HG02588 (cell line): ENCODE results near the gene SREBF2.

Source experiments
- ATAC-seq: cut with Tn5 transposase; IDR thresholded peaks from one replicate; pipeline ENCODE4 v1.9.1; 2021; ENCODE audit warnings: mild to moderate bottlenecking, moderate library complexity; ENCODE audit not compliant: unreplicated experiment

The SREBF2 gene

DNA sequence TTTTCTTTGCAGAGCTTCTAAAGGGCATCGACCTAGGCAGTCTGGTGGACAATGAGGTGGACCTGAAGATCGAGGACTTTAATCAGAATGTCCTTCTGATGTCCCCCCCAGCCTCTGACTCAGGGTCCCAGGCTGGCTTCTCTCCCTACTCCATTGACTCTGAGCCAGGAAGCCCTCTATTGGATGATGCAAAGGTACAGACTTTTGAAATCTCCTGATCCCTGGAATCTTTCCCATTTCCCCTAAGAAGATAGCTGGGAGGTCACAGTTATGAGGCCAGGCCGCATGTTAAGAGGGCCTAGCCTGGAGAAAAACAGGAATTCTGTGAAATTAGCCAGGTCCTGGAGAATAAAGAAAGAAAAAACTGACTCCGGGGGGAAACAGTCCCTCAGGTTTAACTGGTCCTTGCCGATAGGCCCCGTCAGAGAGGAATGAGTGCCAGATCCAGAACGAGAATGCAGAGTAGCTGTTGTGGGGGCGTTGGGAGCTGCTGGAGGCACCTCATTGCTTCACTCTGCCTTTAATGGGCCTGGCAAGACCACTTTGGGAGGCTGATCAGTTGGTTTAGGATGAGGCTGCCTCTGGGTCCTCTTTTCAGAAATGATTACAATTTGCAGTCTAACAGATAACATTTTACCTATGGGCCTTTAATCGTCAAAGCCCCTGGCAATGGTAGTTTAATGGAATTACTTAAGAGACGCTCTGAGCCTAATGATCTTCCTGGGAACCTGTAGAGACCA, 42.8 kb downstream of the SREBF2 start:
- ATAC-seq, result no peak

GRCh38 chr22:41876275-41876674, 43.4 kb downstream of the SREBF2 start:
- ATAC-seq, result no peak

DNA sequence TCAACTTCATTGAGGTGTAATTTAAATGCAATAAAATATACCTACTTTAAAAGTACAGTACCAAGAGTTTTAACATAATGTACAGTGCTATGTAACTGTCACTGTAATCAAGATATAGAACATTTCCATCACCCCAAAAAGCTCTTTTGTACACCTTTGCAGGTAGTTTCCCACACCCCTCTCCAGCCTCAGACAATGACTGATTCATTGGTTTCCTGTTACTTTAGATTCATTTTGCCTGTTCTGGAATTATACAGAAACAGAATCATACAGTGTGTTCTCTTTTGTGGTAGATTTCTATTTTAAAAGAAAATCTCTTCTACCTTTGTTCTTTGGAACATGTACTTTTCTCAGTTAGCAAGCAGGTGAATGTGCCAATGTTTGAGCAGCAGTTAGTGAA, 43.8 kb downstream of the SREBF2 start:
- no peak for ATAC-seq

DNA sequence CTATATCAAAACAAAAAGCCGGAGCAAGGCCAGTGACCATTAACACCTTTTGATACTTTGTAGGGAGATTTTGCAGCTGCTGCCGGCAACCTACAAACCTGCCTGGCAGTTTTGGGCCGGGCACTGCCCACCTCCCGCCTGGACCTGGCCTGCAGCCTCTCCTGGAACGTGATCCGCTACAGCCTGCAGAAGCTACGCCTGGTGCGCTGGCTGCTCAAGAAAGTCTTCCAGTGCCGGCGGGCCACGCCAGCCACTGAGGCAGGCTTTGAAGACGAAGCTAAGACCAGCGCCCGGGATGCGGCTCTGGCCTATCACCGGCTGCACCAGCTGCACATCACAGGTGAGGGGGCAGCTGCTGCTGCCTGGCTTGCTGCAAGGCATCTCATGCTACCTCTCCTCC, 47.7 kb downstream of the SREBF2 start:
- no peak for ATAC-seq

DNA sequence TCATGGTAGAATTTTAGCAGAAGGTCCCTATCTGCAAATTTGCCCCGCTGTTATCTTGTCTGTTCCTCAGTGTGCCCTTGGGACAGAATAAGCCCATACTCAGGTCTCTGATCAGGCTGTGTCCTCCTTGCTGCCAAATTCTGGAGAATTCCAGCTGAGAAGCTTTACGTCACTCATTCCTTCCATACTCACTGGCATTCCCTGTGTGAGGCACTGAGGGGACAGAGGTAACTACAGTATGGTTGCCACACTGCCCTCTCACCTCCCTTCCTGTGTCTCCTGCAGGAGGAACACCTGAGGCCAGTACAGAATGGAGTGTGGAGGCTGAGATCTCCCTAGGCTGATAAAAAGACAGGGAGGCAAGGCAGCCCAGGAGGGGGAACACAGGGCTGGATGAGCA, 50.5 kb downstream of the SREBF2 start:
- no peak for ATAC-seq

DNA sequence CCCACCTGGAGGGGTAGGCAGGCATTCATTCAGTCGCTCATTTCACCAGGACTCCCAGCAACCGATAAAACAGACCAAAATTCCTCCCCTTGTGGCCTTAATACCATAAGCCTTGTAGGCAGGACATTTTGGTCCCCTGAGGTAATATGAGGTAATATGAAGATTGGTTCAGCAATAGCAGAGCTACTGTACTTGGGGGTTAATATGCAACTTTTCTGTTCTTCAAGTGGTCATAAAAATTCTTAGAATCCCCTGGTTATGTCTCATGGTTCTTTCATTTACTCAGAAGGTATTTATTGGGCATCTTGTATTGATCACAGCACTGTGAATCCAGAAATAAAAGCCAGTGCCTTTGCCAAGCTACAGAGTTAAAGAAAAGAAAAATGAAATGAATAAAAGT, 52.2 kb downstream of the SREBF2 start:
- ATAC-seq, result no peak

- ATAC-seq, result no peak
These were observed 52.6 kb downstream of the SREBF2 start for GRCh38 chr22:41885516-41885915.

GRCh38 chr22:41888627-41889200, 55.8 kb downstream of the SREBF2 start:
- no peak for ATAC-seq

GRCh38 chr22:41891407-41891806, 58.5 kb downstream of the SREBF2 start:
- ATAC-seq, result no peak

GRCh38 chr22:41892721-41893120, 59.8 kb downstream of the SREBF2 start:
- no peak for ATAC-seq

GRCh38 chr22:41893591-41894375, 60.9 kb downstream of the SREBF2 start:
- ATAC-seq, result no peak

DNA sequence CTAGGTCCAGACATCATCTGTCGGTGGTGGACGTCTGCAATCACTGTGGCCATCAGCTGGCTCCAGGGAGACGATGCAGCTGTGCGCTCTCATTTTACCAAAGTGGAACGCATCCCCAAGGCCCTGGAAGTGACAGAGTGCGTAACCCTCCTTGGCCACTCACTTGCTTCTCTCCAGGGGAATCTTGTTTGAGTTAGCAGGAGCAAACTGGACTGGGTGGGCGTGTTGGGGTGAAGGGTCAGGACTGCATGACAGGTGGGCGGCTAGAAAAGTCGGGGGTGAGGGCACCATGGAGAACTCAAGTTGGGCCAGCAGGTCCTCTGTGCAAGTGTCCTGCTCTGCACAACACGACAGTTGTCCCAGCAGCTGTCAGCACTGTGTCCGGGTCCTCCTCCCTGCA, 65.7 kb downstream of the SREBF2 start:
- no peak for ATAC-seq

GRCh38 chr22:41899110-41899509, 66.2 kb downstream of the SREBF2 start:
- no peak for ATAC-seq

- no peak for ATAC-seq
These were observed 67.2 kb downstream of the SREBF2 start for GRCh38 chr22:41899992-41900651.

DNA sequence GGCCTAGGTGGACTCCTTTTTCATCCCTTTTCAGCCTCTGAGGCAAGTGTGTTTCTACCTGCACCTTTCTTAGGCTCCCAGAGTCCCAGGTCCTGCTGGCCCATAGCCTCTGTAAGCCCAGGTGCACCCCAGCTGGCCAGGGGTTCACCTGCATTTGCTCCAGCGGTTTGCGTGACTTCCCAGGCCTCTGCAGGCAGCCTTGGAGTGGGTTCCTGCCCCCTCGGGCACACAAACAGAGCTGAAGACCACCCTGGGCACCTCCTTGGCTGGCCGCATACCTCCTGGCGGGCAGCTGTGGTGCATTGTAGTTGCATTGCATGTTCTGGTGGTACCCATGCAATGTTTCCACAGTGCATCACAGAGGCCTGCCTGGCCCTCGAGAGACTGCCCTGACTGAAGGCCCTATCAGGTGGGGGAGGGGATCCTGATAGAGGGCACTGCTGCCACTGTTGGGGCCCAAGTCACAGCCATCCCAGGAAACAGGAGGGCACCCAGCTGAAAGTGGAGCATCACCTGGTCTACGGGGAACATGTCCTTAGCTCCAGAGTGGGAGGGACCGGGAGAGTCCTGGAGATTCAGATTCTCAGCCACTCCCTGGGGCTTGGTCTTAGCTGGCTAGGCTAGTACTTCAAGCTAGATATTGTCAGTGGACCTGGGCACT, 67.9 kb downstream of the SREBF2 start:
- ATAC-seq, result no peak

- ATAC-seq, result no peak
These were observed 69.1 kb downstream of the SREBF2 start for GRCh38 chr22:41902016-41902415.

DNA sequence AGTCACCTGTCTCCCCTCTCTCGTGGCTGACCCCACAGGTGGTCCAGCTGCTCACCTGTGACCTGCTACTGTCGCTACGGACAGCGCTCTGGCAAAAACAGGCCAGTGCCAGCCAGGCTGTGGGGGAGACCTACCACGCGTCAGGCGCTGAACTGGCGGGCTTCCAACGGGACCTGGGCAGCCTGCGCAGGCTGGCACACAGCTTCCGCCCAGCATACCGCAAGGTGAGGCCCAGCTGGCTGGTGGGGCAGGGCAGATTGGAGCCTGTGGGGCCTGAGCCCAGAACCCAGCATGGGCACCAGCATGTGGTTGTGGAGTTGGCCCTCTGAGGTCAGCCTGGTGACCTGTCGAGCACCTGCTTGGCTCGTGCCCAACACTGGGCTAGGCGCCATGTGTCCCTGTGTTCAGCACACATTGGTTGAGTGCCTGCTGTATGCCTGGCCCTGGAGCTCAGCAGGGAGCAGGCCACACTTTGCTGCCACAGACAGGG, 70.1 kb downstream of the SREBF2 start:
- ATAC-seq, result no peak

DNA sequence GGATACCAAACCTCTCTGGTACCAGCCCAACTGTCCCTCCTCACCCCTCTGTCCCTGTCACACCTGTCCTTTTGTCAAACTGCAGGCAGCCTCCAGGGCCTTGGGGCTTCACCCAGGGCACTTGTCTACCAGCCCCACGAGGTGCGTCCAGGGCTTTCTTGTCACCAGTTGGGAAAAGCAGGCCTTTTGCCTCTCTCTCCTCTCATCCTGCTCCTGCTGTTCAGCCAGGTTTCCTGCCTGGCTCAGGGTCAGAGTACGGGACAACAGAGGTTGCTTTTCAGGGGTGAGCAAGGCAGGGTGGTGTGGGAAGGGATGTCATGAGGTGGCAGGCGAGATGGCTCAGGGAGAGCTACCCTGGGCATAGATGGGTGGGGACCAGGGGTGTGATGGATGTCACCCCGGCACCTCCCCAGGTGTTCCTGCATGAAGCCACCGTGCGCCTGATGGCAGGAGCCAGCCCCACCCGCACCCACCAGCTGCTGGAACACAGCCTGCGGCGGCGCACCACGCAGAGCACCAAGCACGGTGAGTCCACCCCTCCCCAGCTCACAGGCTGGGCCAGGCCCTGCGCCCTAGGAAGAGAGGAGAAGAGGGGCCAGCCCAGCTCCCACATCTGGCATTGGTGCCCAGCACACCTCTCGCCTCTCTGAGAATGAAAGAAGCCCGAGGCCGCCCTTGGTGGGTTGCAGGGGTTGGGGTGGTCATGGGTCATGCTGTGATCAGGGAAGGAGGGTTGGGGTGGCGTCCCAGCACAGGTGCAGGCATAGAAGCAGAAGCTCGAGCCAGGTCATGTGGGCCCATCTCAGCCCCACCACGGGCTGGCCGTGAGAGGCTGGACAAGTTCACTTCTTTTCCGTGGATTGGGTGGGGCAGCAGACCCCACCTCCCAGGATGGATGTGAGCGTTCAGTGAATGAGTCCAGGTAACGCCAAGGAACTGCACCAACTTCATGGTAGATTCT, 71.8 kb downstream of the SREBF2 start:
- no peak for ATAC-seq

DNA sequence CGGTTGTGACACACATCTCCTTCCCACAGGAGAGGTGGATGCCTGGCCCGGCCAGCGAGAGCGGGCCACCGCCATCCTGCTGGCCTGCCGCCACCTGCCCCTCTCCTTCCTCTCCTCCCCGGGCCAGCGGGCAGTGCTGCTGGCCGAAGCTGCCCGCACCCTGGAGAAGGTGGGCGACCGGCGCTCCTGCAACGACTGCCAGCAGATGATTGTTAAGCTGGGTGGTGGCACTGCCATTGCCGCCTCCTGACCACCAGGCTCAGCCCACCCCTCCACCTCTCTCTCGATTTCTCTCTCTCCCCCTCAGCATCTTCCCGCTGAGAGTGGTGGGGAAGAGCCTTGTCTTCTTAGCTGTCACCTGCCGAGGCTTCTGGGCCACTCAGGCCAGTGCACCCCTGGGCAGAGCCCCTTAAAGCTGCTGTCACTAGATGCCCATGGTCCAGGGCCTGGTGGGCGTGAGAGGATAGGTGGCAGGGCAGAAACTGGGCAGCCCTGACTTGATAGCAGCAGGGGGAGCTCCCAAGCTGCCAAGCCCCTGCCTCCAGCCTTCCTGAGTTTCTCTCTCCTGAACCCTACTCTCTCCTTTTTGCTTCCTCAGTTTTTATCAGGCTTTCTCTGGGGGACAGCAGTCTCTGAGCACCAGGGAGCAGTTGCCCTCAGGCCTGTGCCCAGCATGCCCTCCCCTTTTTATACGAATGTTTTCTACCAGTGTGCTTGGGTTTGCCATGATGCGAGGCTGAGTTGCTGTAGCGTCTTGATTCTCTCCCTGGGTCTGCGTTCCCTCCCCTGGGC, 72.7 kb downstream of the SREBF2 start:
- no peak for ATAC-seq
